ENCODE data around the gene RTP3.

Gene RTP3

GRCh38 chr3:46503200-46503874, 5.6 kb downstream of the RTP3 start:
- no peaks in the 10 kb centered on the region for H3K79me2 ChIP-seq
- H3K9ac ChIP-seq, result no peak overlapping the region
- no peaks in the 10 kb centered on the region for H3K9me3 ChIP-seq (ENCODE audit: control insufficient read depth, low read length)
- H3K4me1 ChIP-seq, result peaks cover 12% of the 10 kb centered on the region
- H3K27me3 ChIP-seq (ENCODE audit: control insufficient read depth, insufficient read depth, low read length), result no peaks in the 10 kb centered on the region
- no peaks in the 10 kb centered on the region for H3K36me3 ChIP-seq (ENCODE audit: control insufficient read depth, insufficient read depth, low read length)
- no peak overlapping the region for H3K4me2 ChIP-seq (ENCODE audit: low read length)
- H3K4me3 ChIP-seq (ENCODE audit: low read depth, low read length), result no peak overlapping the region
- no peak overlapping the region for H3K27ac ChIP-seq
- TF ChIP-seq, protein P1, sequence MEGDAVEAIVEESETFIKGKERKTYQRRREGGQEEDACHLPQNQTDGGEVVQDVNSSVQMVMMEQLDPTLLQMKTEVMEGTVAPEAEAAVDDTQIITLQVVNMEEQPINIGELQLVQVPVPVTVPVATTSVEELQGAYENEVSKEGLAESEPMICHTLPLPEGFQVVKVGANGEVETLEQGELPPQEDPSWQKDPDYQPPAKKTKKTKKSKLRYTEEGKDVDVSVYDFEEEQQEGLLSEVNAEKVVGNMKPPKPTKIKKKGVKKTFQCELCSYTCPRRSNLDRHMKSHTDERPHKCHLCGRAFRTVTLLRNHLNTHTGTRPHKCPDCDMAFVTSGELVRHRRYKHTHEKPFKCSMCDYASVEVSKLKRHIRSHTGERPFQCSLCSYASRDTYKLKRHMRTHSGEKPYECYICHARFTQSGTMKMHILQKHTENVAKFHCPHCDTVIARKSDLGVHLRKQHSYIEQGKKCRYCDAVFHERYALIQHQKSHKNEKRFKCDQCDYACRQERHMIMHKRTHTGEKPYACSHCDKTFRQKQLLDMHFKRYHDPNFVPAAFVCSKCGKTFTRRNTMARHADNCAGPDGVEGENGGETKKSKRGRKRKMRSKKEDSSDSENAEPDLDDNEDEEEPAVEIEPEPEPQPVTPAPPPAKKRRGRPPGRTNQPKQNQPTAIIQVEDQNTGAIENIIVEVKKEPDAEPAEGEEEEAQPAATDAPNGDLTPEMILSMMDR (IDR thresholded peaks at IDR 0.05), result no peak
- H2AFZ ChIP-seq, result peak overlapping the region; percentile 16

DNA sequence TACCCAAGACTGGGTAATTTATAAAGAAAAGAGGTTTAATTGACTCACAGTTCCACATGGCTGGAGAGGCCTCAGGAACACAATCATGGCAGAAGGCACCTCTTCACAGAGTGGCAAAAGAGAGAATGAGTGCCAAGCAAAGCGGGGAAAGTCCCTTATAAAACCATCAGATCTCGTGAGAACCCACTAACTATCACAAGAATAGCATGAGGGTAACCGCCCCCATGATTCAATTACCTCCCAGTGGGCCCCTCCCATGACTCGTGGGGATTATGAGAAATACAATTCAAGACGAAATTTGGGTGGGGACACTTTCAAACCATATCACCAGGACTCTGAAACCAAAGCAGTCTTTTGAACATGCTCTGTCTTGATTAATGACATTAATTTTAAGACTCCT, 7.0 kb downstream of the RTP3 start:
- H3K4me1 ChIP-seq, result peaks cover 12% of the 10 kb centered on the region
- no peak overlapping the region for H3K9ac ChIP-seq
- no peak overlapping the region for H3K4me2 ChIP-seq (ENCODE audit: low read length)
- no peaks in the 10 kb centered on the region for H3K9me3 ChIP-seq (ENCODE audit: control insufficient read depth, low read length)
- no peak overlapping the region for H3K4me3 ChIP-seq (ENCODE audit: low read depth, low read length)
- H2AFZ ChIP-seq, result no peak overlapping the region
- H3K79me2 ChIP-seq, result no peaks in the 10 kb centered on the region
- TF ChIP-seq, protein P1 (IDR thresholded peaks at IDR 0.05), result no peak
- no peaks in the 10 kb centered on the region for H3K36me3 ChIP-seq (ENCODE audit: control insufficient read depth, insufficient read depth, low read length)
- H3K27me3 ChIP-seq (ENCODE audit: control insufficient read depth, insufficient read depth, low read length), result no peaks in the 10 kb centered on the region
- no peak overlapping the region for H3K27ac ChIP-seq

GRCh38 chr3:46505953-46506352, 8.2 kb downstream of the RTP3 start:
- TF ChIP-seq, protein P1 (IDR thresholded peaks at IDR 0.05), result no peak
- H3K4me2 ChIP-seq (ENCODE audit: low read length), result no peak overlapping the region
- H3K27ac ChIP-seq, result no peak overlapping the region
- no peak overlapping the region for H3K9ac ChIP-seq
- H3K4me3 ChIP-seq (ENCODE audit: low read depth, low read length), result no peak overlapping the region
- no peaks in the 10 kb centered on the region for H3K79me2 ChIP-seq
- H3K36me3 ChIP-seq (ENCODE audit: control insufficient read depth, insufficient read depth, low read length), result no peaks in the 10 kb centered on the region
- no peaks in the 10 kb centered on the region for H3K27me3 ChIP-seq (ENCODE audit: control insufficient read depth, insufficient read depth, low read length)
- H2AFZ ChIP-seq, result no peak overlapping the region
- peaks cover 12% of the 10 kb centered on the region for H3K4me1 ChIP-seq
- no peaks in the 10 kb centered on the region for H3K9me3 ChIP-seq (ENCODE audit: control insufficient read depth, low read length)

- Histone ChIP-seq H2AFZ (no peak overlapping the region), H3K4me1 (peaks cover 7% of the 10 kb centered on the region), H3K9me3 (ENCODE audit: control insufficient read depth, low read length) (no peaks in the 10 kb centered on the region), H3K79me2 (no peaks in the 10 kb centered on the region), H3K9ac (no peak overlapping the region), H3K4me3 (ENCODE audit: low read depth, low read length) (no peak overlapping the region), H3K27me3 (ENCODE audit: control insufficient read depth, insufficient read depth, low read length) (no peaks in the 10 kb centered on the region), H3K27ac (no peak overlapping the region), H3K36me3 (ENCODE audit: control insufficient read depth, insufficient read depth, low read length) (no peaks in the 10 kb centered on the region), H3K4me2 (ENCODE audit: low read length) (no peak overlapping the region)
- TF ChIP-seq, protein P1 (IDR thresholded peaks at IDR 0.05), result no peak
These were observed 8.8 kb downstream of the RTP3 start for GRCh38 chr3:46506526-46506925.
